NT2/D1 (cell line): ENCODE measurements around the gene ST3GAL4.

ENCODE experiments used
- YY1 ChIP-seq: IDR thresholded peaks from 2 replicates; pipeline ENCODE4 v1.6.1; 2011; ENCODE audit not compliant: insufficient read length, insufficient read depth
- ZNF274 ChIP-seq: IDR thresholded peaks from 2 replicates; pipeline ENCODE4 v1.6.1; 2011; ENCODE audit warnings: mild to moderate bottlenecking, low read depth, low read length

- no peak for TF ChIP-seq YY1
- TF ChIP-seq ZNF274, result no peak
These were observed 47.6 kb downstream of the ST3GAL4 start for GRCh38 chr11:126403022-126403581.
